OCI-LY7 (cell line): Measurements from ENCODE around the gene MIPEP. TPM values are rescaled to one million over a fixed set of nuclear protein-coding genes. Genes with fewer than 3 reads are reported as not detected.
A peak's percentile ranks its signal among the peaks of the same experiment; 100 is the strongest.

Experiments used
- BruUV-seq: library from RNA; stranded (reverse); fragments of 400-500 nt; replicated peaks from 2 replicates; lab custom pipeline; 2021; lab: Mats Ljungman, UMichigan
- CTCF ChIA-PET: fragments of 300-600 bp; sonication (Branson Sonifier 250); formaldehyde crosslinking; loops from one replicate; lab custom pipeline; 2022; ENCODE audit warnings: antibody characterized with exemption; ENCODE audit not compliant: unreplicated experiment; lab: Charles Lee
- POLR2A ChIA-PET: fragments of 300-600 bp; sonication (Branson Sonifier 250); formaldehyde crosslinking; loops from one replicate; lab custom pipeline; 2022; ENCODE audit warnings: antibody characterized with exemption; lab: Charles Lee
- DNase-seq: peaks from one replicate; pipeline ENCODE4 v3.0.0-alpha.2; 2015; ENCODE audit warnings: low spot score
- H2AFZ ChIP-seq: fragments of 200-600 bp; sonication (generic), shearing (Covaris generic); 2 replicates; pipeline ENCODE4 v1.6.1; 2014; ENCODE audit warnings: mild to moderate bottlenecking, antibody characterized with exemption, low read length, moderate library complexity
- H3K27ac ChIP-seq: fragments of 200-600 bp; sonication (generic); 2 replicates; pipeline ENCODE4 v1.5.1; 2014; ENCODE audit warnings: mixed run types, low read depth, mild to moderate bottlenecking, moderate library complexity, low read length, inconsistent platforms; ENCODE audit not compliant: poor library complexity, severe bottlenecking
- H3K36me3 ChIP-seq: fragments of 200-600 bp; sonication (generic); 2 replicates; pipeline ENCODE4 v1.6.1; 2014; ENCODE audit warnings: mild to moderate bottlenecking, antibody characterized with exemption, low read length, moderate library complexity, mixed read lengths; ENCODE audit not compliant: insufficient read depth
- H3K4me1 ChIP-seq: fragments of 200-600 bp; sonication (generic); 2 replicates; pipeline ENCODE4 v1.5.1; 2014; ENCODE audit warnings: mild to moderate bottlenecking, low read length; ENCODE audit not compliant: insufficient read depth, poor library complexity, severe bottlenecking
- H3K4me2 ChIP-seq: fragments of 200-600 bp; sonication (generic); 2 replicates; pipeline ENCODE4 v1.6.1; 2014; ENCODE audit warnings: mild to moderate bottlenecking, low read length
- H3K4me3 ChIP-seq: fragments of 200-600 bp; sonication (generic); 2 replicates; pipeline ENCODE4 v1.5.1; 2014; ENCODE audit warnings: mild to moderate bottlenecking, low read depth, low read length; ENCODE audit not compliant: poor library complexity, severe bottlenecking
- H3K79me2 ChIP-seq: fragments of 200-600 bp; sonication (generic); 2 replicates; pipeline ENCODE4 v1.6.1; 2016; ENCODE audit warnings: low read depth, mild to moderate bottlenecking, low read length, moderate library complexity, mixed read lengths; ENCODE audit not compliant: insufficient read depth
- H3K9me2 ChIP-seq: fragments of 200-600 bp; sonication (generic); 2 replicates; pipeline ENCODE4 v1.6.1; 2016; ENCODE audit warnings: mild to moderate bottlenecking, low read length, mixed read lengths; ENCODE audit not compliant: insufficient read depth
- H3K9me3 ChIP-seq: fragments of 200-600 bp; sonication (generic); 2 replicates; pipeline ENCODE4 v1.6.1; 2014; ENCODE audit warnings: mild to moderate bottlenecking, mixed run types, low read length, mixed read lengths
- H4K20me1 ChIP-seq: fragments of 200-600 bp; sonication (generic); 2 replicates; pipeline ENCODE4 v1.6.1; 2014; ENCODE audit warnings: mild to moderate bottlenecking, antibody characterized with exemption, low read length, moderate library complexity, mixed read lengths; ENCODE audit not compliant: insufficient read depth
- EZH2phosphoT487 ChIP-seq: fragments of 200-600 bp; sonication (generic); IDR thresholded peaks from 2 replicates; pipeline ENCODE4 v1.6.1; 2018; ENCODE audit warnings: low read depth, borderline replicate concordance, mild to moderate bottlenecking, mixed run types, antibody characterized with exemption, low read length, moderate library complexity, mixed read lengths
- intact Hi-C: fragments of 100-400 bp; cut with micrococcal nuclease; formaldehyde crosslinking; loops from one replicate; pipeline ENCODE4 v1.10.0; 2022; ENCODE audit not compliant: unreplicated experiment
- total RNA-seq, 2 experiments: library from RNA; depleted of rRNA in 1 of 2; stranded (reverse); fragments of >200 nt in 1 of 2; shearing (Covaris generic) in 1 of 2; gene quantifications; 2 replicates each; pipeline ENCODE4 v1.2.3, GENCODE V29; 2014 to 2022
- TF ChIP-seq, protein P1 (sequence below): fragments of 200-600 bp; sonication (generic); conservative IDR thresholded peaks from 2 replicates; pipeline ENCODE4 v1.5.1; 2014; ENCODE audit warnings: mild to moderate bottlenecking, antibody characterized with exemption, low read length, moderate library complexity, mixed read lengths

MIPEP gene
- total RNA-seq, 2 experiments from 2014 or later = 13.5 to 15.7 TPM

GRCh38 chr13:23866420-23867026 lies 22.7 kb downstream of the MIPEP start:
- intact Hi-C loops = no loop called here
- no peaks in the 10 kb centered on the region for H3K4me1 ChIP-seq
- H2AFZ ChIP-seq = no peak overlapping the region
- no peak overlapping the region for H3K4me3 ChIP-seq
- H3K79me2 ChIP-seq = no peaks in the 10 kb centered on the region
- CTCF ChIA-PET = no interaction called here
- BruUV-seq = no TSS peak
- H3K36me3 ChIP-seq = peaks cover 5% of the 10 kb centered on the region; the same call in 1 of the 2 replicates
- TF ChIP-seq, protein P1, sequence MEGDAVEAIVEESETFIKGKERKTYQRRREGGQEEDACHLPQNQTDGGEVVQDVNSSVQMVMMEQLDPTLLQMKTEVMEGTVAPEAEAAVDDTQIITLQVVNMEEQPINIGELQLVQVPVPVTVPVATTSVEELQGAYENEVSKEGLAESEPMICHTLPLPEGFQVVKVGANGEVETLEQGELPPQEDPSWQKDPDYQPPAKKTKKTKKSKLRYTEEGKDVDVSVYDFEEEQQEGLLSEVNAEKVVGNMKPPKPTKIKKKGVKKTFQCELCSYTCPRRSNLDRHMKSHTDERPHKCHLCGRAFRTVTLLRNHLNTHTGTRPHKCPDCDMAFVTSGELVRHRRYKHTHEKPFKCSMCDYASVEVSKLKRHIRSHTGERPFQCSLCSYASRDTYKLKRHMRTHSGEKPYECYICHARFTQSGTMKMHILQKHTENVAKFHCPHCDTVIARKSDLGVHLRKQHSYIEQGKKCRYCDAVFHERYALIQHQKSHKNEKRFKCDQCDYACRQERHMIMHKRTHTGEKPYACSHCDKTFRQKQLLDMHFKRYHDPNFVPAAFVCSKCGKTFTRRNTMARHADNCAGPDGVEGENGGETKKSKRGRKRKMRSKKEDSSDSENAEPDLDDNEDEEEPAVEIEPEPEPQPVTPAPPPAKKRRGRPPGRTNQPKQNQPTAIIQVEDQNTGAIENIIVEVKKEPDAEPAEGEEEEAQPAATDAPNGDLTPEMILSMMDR = no peak
- no peak for TF ChIP-seq EZH2phosphoT487
- no peak for DNase-seq
- H3K4me2 ChIP-seq = no peak overlapping the region
- POLR2A ChIA-PET = interaction anchor here (0.5 kb wide), 2 partner anchors 211 to 215 kb away, joined by 3 to 5 read pairs; no protein-coding TSS in a partner anchor
- no peaks in the 10 kb centered on the region for H3K9me2 ChIP-seq
- H4K20me1 ChIP-seq = no peaks in the 10 kb centered on the region
- no peak overlapping the region for H3K27ac ChIP-seq
- no peaks in the 10 kb centered on the region for H3K9me3 ChIP-seq

DNA sequence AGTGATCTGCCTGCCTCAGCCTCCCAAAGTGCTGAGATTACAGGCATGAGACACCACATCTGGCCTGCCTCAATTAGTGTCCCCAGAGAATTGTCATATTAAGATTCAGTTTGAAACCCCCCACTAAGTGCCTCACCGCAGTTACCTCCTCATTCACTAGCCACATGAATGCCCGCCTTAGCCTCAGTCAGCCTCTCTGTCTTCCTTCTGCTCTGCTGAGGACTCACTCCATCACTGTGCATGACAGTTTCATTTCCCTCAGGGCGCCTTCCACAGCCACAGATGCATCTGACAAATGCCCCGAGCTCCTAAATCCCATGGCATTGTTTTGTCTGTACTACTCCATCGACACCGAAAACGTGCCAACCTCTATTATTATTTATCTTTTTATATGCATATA lies 23.3 kb downstream of the MIPEP start:
- Histone ChIP-seq H3K79me2 (no peaks in the 10 kb centered on the region), H3K9me3 (no peaks in the 10 kb centered on the region), H4K20me1 (no peaks in the 10 kb centered on the region), H3K27ac (no peak overlapping the region), H3K36me3 (peaks cover 5% of the 10 kb centered on the region; the same call in 1 of the 2 replicates), H3K9me2 (no peaks in the 10 kb centered on the region), H3K4me2 (no peak overlapping the region), H3K4me3 (no peak overlapping the region), H2AFZ (no peak overlapping the region), H3K4me1 (no peaks in the 10 kb centered on the region)
- intact Hi-C loops = no loop called here
- no TSS peak for BruUV-seq
- peak; percentile 19 for DNase-seq
- CTCF ChIA-PET = no interaction called here
- POLR2A ChIA-PET = interaction anchor here (0.5 to 0.7 kb wide), 3 partner anchors 179 to 214 kb away, joined by 3 to 5 read pairs (median 3); no protein-coding TSS in a partner anchor
- TF ChIP-seq, protein P1 = no peak
- no peak for TF ChIP-seq EZH2phosphoT487

DNA sequence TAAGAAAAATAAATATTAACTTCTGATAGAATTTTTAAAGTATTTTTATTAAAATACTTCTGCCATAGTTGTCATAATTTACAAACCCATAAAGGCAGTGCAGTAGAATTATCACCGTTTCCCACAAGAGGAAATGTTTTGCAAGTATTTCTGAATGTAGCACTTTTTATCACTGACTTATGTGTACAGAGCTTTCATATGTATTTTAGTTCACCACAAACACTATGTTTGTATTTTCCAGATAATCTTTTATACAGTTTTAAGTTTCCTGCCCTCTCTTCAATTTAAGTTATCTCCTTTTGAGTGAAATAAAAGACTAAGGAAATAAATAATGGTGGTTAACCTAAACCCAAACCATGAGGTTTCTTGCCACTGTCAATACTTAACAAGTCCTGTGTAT lies 24.2 kb downstream of the MIPEP start:
- ChIA-PET CTCF (no interaction called here), POLR2A (no interaction called here)
- no peaks in the 10 kb centered on the region for H3K79me2 ChIP-seq
- H3K4me3 ChIP-seq = no peak overlapping the region
- no TSS peak for BruUV-seq
- TF ChIP-seq, protein P1 = no peak
- no peak for TF ChIP-seq EZH2phosphoT487
- no peaks in the 10 kb centered on the region for H4K20me1 ChIP-seq
- no peak overlapping the region for H3K4me2 ChIP-seq
- H3K27ac ChIP-seq = no peak overlapping the region
- no peak overlapping the region for H2AFZ ChIP-seq
- H3K4me1 ChIP-seq = no peaks in the 10 kb centered on the region
- H3K9me3 ChIP-seq = no peaks in the 10 kb centered on the region
- intact Hi-C loops = no loop called here
- peaks cover 5% of the 10 kb centered on the region; the same call in 1 of the 2 replicates for H3K36me3 ChIP-seq
- no peak for DNase-seq
- H3K9me2 ChIP-seq = no peaks in the 10 kb centered on the region
